Effector memory CD8-positive, alpha-beta T cell (primary cell): ENCODE data around the gene DLGAP1.

ENCODE experiments used
- ATAC-seq: fragments of 150-1000 bp; cut with Tn5 transposase; replicated peaks from 2 replicates; pipeline ENCODE4 v1.10.0; 2021; ENCODE audit warnings: mild to moderate bottlenecking, moderate library complexity
- DNase-seq, 3 experiments: peaks; one replicate each; pipeline ENCODE4 v3.0.0; 2021
- H3K27ac Mint-ChIP-seq, 2 donors: one replicate each; pipeline ENCODE4 v1.8.0; 2022; ENCODE audit warnings: mild to moderate bottlenecking in 2 of 2, mixed read lengths in 2 of 2, moderate library complexity in 2 of 2
- H3K27me3 Mint-ChIP-seq, 2 donors: one replicate each; pipeline ENCODE4 v1.8.0; 2022; ENCODE audit warnings: mixed read lengths in 2 of 2
- H3K36me3 Mint-ChIP-seq: one replicate; pipeline ENCODE4 v1.8.0; 2022; ENCODE audit warnings: mild to moderate bottlenecking, moderate library complexity, mixed read lengths; ENCODE audit not compliant: insufficient read depth
- H3K4me1 Mint-ChIP-seq, 2 donors: one replicate each; pipeline ENCODE4 v1.8.0; 2022; ENCODE audit warnings: low read depth in 2 of 2, mixed read lengths in 2 of 2
- H3K4me3 Mint-ChIP-seq, 2 donors: one replicate each; pipeline ENCODE4 v1.8.0; 2022; ENCODE audit warnings: mild to moderate bottlenecking in 2 of 2, mixed read lengths in 2 of 2, moderate library complexity in 2 of 2
- H3K9me3 Mint-ChIP-seq, 2 donors: one replicate each; pipeline ENCODE4 v1.8.0; 2022; ENCODE audit warnings: mixed read lengths in 2 of 2

Gene DLGAP1

GRCh38 chr18:4203568-4204437 is 251.3 kb downstream of the DLGAP1 start:
- no peak for ATAC-seq
- peaks cover 5 to 15% of the 10 kb centered on the region in 2 donors for H3K9me3 Mint-ChIP-seq
- H3K27me3 Mint-ChIP-seq, result no peaks in the 10 kb centered on the region

GRCh38 chr18:4200399-4200798 is 254.7 kb downstream of the DLGAP1 start:
- H3K9me3 Mint-ChIP-seq, result peaks cover 7 to 8% of the 10 kb centered on the region in 2 donors
- H3K4me1 Mint-ChIP-seq, result no peaks in the 10 kb centered on the region
- ATAC-seq (no peak), DNase-seq (no peak)
- no peak overlapping the region for H3K4me3 Mint-ChIP-seq
- no peaks in the 10 kb centered on the region for H3K27me3 Mint-ChIP-seq
- H3K36me3 Mint-ChIP-seq, result no peaks in the 10 kb centered on the region
- no peak overlapping the region for H3K27ac Mint-ChIP-seq

More at GRCh38 chr18:4203568-4204437, 251.3 kb downstream of the DLGAP1 start:
- DNase-seq, result no peak
- Mint-ChIP-seq H3K27ac (no peak overlapping the region), H3K4me3 (no peak overlapping the region), H3K36me3 (no peaks in the 10 kb centered on the region), H3K4me1 (no peaks in the 10 kb centered on the region)

GRCh38 chr18:4198956-4199355 is 256.2 kb downstream of the DLGAP1 start:
- ATAC-seq, result no peak
- Mint-ChIP-seq H3K9me3 (peaks cover 7 to 8% of the 10 kb centered on the region in 2 donors), H3K4me3 (no peak overlapping the region), H3K4me1 (no peaks in the 10 kb centered on the region), H3K36me3 (no peaks in the 10 kb centered on the region), H3K27ac (no peak overlapping the region), H3K27me3 (no peaks in the 10 kb centered on the region)
- no peak for DNase-seq

- no peak overlapping the region for H3K4me3 Mint-ChIP-seq
- H3K4me1 Mint-ChIP-seq, result no peaks in the 10 kb centered on the region
- ATAC-seq (no peak), DNase-seq (no peak)
- H3K27me3 Mint-ChIP-seq, result no peaks in the 10 kb centered on the region
- H3K36me3 Mint-ChIP-seq, result no peaks in the 10 kb centered on the region
- H3K9me3 Mint-ChIP-seq, result peaks cover 5 to 7% of the 10 kb centered on the region in 2 donors
- H3K27ac Mint-ChIP-seq, result no peak overlapping the region
These were observed 258.8 kb downstream of the DLGAP1 start for GRCh38 chr18:4196351-4196750.

- no peak overlapping the region for H3K27ac Mint-ChIP-seq
- ATAC-seq (no peak), DNase-seq (no peak)
- H3K9me3 Mint-ChIP-seq, result peaks cover 7% of the 10 kb centered on the region in 2 donors
- H3K36me3 Mint-ChIP-seq, result no peaks in the 10 kb centered on the region
- no peaks in the 10 kb centered on the region for H3K4me1 Mint-ChIP-seq
- H3K4me3 Mint-ChIP-seq, result no peak overlapping the region
- H3K27me3 Mint-ChIP-seq, result no peaks in the 10 kb centered on the region
These were observed 262.0 kb downstream of the DLGAP1 start for GRCh38 chr18:4193086-4193485.

- no peaks in the 10 kb centered on the region for H3K4me1 Mint-ChIP-seq
- no peak for DNase-seq
- no peak for ATAC-seq
- H3K36me3 Mint-ChIP-seq, result no peaks in the 10 kb centered on the region
- no peak overlapping the region for H3K27ac Mint-ChIP-seq
- H3K4me3 Mint-ChIP-seq, result no peak overlapping the region
- H3K9me3 Mint-ChIP-seq, result peaks cover 0 to 10% of the 10 kb centered on the region in 2 donors
- H3K27me3 Mint-ChIP-seq, result no peaks in the 10 kb centered on the region
These were observed 273.1 kb downstream of the DLGAP1 start for GRCh38 chr18:4181882-4182568.

GRCh38 chr18:4181086-4181485 is 274.0 kb downstream of the DLGAP1 start:
- Mint-ChIP-seq H3K27me3 (no peaks in the 10 kb centered on the region), H3K27ac (no peak overlapping the region), H3K4me1 (no peaks in the 10 kb centered on the region), H3K4me3 (no peak overlapping the region), H3K36me3 (no peaks in the 10 kb centered on the region), H3K9me3 (peaks cover 5 to 8% of the 10 kb centered on the region in 2 donors)
- DNase-seq (no peak), ATAC-seq (no peak)

- H3K36me3 Mint-ChIP-seq, result no peaks in the 10 kb centered on the region
- no peaks in the 10 kb centered on the region for H3K27me3 Mint-ChIP-seq
- H3K27ac Mint-ChIP-seq, result no peak overlapping the region
- H3K4me3 Mint-ChIP-seq, result no peak overlapping the region
- H3K9me3 Mint-ChIP-seq, result peaks cover 15 to 21% of the 10 kb centered on the region in 2 donors
- no peaks in the 10 kb centered on the region for H3K4me1 Mint-ChIP-seq
- ATAC-seq (no peak), DNase-seq (no peak)
These were observed 282.7 kb downstream of the DLGAP1 start for GRCh38 chr18:4172196-4173100.

GRCh38 chr18:4157352-4157751 is 297.8 kb downstream of the DLGAP1 start:
- Mint-ChIP-seq H3K27ac (no peak overlapping the region), H3K9me3 (peaks cover 0 to 7% of the 10 kb centered on the region in 2 donors), H3K27me3 (no peaks in the 10 kb centered on the region), H3K36me3 (no peaks in the 10 kb centered on the region), H3K4me1 (no peaks in the 10 kb centered on the region), H3K4me3 (no peak overlapping the region)
- DNase-seq, result no peak
- ATAC-seq, result no peak

- no peak for ATAC-seq
- Mint-ChIP-seq H3K9me3 (peaks cover 0 to 1% of the 10 kb centered on the region in 2 donors), H3K36me3 (no peaks in the 10 kb centered on the region), H3K27me3 (no peaks in the 10 kb centered on the region), H3K4me3 (no peak overlapping the region), H3K27ac (no peak overlapping the region), H3K4me1 (no peaks in the 10 kb centered on the region)
- no peak for DNase-seq
These were observed 308.3 kb downstream of the DLGAP1 start for GRCh38 chr18:4146797-4147196.

GRCh38 chr18:4144201-4144600 is 310.9 kb downstream of the DLGAP1 start:
- H3K4me1 Mint-ChIP-seq, result no peaks in the 10 kb centered on the region
- no peak overlapping the region for H3K27ac Mint-ChIP-seq
- no peak overlapping the region for H3K4me3 Mint-ChIP-seq
- DNase-seq, result no peak
- ATAC-seq, result no peak
- H3K9me3 Mint-ChIP-seq, result peaks cover 0 to 1% of the 10 kb centered on the region in 2 donors
- H3K27me3 Mint-ChIP-seq, result no peaks in the 10 kb centered on the region
- no peaks in the 10 kb centered on the region for H3K36me3 Mint-ChIP-seq

GRCh38 chr18:4143585-4143984 is 311.5 kb downstream of the DLGAP1 start:
- H3K4me3 Mint-ChIP-seq, result no peak overlapping the region
- ATAC-seq (no peak), DNase-seq (no peak)
- no peaks in the 10 kb centered on the region for H3K27me3 Mint-ChIP-seq
- no peaks in the 10 kb centered on the region for H3K36me3 Mint-ChIP-seq
- H3K4me1 Mint-ChIP-seq, result no peaks in the 10 kb centered on the region
- no peak overlapping the region for H3K27ac Mint-ChIP-seq
- peaks cover 0 to 1% of the 10 kb centered on the region in 2 donors for H3K9me3 Mint-ChIP-seq

- H3K27ac Mint-ChIP-seq, result no peak overlapping the region
- no peaks in the 10 kb centered on the region for H3K4me1 Mint-ChIP-seq
- no peaks in the 10 kb centered on the region for H3K27me3 Mint-ChIP-seq
- no peak for DNase-seq
- peaks cover 0 to 3% of the 10 kb centered on the region in 2 donors for H3K9me3 Mint-ChIP-seq
- no peaks in the 10 kb centered on the region for H3K36me3 Mint-ChIP-seq
- H3K4me3 Mint-ChIP-seq, result no peak overlapping the region
- ATAC-seq, result no peak
These were observed 312.2 kb downstream of the DLGAP1 start for GRCh38 chr18:4142876-4143275.
